Urothelium cell line (cell line): ENCODE data around the gene GSTCD.
"Not testable (repeated sequence)": the region's sequence is repeated elsewhere in the genome, so short reads cannot be mapped to it uniquely, and the experiment has no call there.

Source experiments
- DNase-seq: peaks from one replicate; pipeline ENCODE4 v3.0.0; 2011; ENCODE audit warnings: low spot score, mixed read lengths
- FAIRE-seq: peaks from 2 replicates; lab custom pipeline; 2011; peaks lifted over from hg19 to GRCh38; lab: Jason Lieb, UNC

Gene GSTCD, protein sequence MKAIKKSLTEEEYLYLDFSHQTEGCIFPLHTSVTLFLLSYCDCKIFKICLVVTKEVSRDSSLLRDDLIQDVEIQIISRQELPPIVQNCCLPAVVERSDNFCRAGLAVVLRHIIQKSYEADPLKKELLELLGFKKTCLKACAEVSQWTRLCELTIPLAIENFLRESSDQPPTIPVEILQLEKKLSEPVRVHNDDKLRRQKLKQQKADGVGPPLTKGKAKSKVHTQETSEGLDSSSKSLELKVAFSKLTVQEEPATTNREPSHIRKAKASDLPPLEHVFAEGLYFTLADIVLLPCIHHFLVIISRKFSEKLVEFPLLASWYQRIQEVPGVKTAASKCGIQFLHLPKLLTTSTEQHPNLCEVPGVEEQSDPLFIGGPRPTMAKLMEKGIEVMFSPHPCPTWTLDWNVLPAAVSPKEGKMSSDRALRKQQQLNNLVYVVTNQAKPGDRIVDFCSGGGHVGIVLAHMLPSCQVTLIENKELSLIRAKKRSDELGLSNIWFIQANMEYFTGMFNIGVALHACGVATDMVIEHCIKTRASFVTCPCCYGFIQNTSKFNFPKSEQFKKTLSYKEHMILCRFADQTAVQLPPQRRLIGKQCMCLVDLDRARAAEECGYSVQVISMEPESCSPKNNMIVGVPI

DNA sequence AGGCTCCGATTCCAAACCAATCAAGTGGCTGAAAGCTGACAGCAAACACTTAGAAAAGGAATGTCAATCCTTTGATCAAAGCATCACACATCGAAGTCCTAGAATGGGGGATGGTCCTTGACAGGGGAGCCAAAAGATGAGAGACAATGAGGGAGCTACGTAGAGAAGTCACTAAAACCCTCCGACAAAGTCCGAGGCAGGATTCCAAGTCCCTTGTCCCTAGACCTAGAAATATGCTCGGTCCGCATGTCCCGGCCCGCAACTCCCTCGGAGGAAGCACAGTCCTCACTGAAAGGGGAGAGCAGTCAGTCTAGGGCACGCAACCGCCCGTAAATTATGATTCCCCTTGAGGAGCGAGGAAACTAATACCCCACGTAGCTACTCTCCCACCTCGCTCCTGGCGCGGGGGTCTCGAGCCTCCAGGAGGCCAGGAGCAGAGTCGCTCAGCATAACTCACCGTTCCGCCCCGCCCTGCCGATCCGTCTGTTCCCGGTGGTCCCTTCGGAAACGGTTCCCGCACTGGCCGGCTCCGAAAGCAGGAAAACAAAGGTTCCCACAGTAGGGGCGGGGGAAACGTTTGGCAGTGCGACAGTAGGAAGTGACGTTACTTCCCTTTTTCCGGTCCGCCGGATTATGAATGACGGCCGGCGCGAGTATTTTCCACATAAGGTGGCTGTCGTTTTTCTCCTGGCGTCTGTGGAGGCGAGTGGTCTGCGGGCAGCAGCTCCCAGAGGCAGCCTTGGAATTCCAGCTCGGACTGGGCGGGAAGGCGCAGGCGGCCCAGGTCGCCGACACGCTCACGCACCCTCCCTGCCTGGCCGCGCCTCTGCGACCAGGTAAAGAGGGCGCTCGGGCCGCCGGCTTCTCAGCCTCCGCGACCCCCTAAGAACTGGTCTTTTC is at the start of gene GSTCD, which contains the start of gene INTS12:
GSTCD (plus strand) TSS at position 604 of the 900 bp plus-strand sequence. CDS start 8,830 bp downstream, outside the sequence.
INTS12 (minus strand) TSS at position 509 of the 900 bp plus-strand sequence. CDS start 8,684 bp downstream, outside the sequence.
- DNase-seq: peak; percentile 82
- peak; percentile 85 for FAIRE-seq

DNA sequence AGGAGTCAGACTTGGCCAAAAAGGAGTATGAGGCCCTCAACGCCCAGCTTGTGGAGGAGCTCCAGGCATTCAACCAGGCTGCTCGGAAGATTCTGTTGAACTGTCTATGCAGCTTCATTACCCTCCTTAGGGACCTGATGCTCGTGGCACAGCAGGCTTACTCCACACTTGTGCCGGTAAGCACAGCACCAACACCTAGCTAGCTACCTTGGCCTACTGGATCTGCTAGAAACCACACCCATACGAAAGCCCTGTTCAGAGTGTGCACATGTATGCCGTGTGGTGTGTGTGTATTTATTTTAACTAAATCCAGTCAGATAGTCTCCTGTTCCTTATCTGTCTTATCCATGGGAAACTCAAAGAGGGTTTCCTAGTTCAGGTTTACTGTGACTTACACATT is 49.4 kb upstream of the GSTCD start:
- DNase-seq: no peak
- peak; percentile 40 for FAIRE-seq

DNA sequence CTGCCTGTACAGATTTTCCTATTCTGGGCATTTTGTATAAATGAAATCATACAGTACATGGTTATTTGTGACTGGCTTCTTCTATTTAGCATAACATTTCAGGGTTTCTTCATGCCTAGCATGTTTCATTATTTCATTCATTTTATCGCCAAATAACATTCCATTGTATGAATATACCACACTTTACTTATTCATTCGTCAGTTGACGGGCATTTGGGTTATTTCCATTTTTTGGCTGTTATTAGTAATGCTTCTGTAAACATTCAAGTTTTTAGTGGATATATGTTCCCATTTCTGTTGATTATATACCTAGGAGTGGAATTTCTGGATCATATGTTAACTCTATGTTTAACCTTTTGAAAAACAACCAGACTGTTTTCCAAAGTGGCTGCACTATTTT is 47.6 kb upstream of the GSTCD start:
- no peak for DNase-seq
- no peak for FAIRE-seq

DNA sequence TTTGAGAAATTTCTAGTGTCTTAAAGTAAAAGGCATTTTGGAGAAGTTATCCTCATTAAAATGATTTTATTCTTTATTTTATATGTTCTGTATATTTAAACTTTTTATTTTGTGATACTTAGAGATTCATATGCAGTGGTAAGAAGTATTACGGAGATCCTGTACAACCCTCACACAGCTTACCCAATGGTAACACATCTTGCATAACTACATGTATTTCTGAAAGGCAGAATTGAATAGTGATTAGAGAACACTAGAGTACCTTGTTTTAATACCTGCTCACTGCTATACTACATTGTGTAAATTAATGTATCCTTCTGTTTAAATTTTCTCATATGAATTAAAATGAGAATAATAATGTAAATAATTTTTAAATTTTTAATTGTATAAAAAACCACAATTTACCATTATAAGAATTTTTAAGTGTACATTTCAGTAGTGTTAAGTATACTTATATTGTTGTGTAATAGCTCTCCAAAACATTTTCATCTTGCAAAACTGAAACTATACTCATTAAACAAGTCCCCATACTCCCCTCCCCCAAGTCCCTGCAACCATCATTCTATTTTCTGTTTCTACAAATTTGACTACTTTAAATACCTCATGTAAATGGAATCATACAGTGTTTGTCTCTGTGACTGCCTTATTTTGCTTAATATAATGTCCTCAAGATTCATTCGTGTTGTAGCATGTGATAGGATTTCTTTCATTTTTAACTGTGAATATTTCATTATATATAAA is 45.5 kb upstream of the GSTCD start:
- no peak for FAIRE-seq
- DNase-seq: no peak

DNA sequence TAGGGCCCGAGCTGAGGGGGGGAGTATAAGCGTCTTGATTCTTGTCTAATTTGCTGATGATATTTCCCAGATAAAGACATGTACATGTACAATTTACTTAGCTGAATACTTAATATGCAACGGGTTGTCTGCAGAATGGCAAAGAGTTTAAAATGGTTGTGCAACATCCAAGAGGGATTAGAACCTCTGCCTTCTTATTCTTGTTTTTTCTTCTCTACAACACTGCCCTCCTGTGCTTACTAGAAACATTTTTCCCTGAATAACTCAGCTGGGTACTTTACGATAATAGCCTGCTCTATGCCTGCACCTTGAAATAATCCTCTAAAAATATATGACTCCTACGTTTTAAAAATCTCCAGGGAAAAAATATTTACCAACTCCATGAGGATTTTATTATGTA is 41.9 kb upstream of the GSTCD start:
- FAIRE-seq: no peak

DNA sequence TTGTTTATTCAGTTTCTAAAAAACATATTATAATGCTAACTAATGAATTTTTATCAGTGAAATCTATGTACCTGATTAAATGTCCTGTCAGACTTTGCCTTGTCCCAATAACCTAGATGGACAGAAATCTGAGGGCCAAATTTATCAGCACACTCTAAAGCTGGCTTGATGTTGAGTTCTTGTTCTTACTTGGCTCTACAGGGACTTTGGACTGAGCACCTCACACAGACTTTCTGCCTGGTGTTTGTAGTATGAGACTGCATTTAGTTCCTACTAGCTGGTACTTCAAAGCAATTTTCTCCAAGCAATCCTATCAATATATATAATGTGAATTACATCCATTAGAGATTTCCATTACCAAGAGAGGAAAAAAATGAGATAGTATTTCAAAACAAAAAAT is 37.9 kb upstream of the GSTCD start:
- no peak for DNase-seq
- FAIRE-seq: no peak

More for the DNA sequence above, 41.9 kb upstream of the GSTCD start:
- DNase-seq: no peak

DNA sequence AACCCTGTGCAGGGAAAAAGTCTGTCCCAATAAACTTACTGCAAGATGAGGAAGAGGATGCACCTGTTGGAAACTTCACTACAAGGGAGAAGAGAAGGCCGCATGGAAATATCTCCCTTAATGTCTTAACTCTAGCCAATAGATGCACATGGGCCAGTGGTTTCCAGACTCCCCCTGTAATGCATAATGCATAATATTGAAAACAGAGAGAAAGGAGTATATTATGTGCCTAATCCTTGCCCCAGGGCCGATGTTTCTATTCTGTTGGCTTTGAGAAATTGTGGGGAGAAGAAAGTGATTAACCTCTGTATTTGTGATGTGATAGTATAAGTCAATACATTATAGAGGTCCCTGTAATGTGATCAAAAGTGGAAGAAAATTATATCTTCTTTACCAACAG is 37.3 kb upstream of the GSTCD start:
- DNase-seq (no peak), FAIRE-seq (no peak)

DNA sequence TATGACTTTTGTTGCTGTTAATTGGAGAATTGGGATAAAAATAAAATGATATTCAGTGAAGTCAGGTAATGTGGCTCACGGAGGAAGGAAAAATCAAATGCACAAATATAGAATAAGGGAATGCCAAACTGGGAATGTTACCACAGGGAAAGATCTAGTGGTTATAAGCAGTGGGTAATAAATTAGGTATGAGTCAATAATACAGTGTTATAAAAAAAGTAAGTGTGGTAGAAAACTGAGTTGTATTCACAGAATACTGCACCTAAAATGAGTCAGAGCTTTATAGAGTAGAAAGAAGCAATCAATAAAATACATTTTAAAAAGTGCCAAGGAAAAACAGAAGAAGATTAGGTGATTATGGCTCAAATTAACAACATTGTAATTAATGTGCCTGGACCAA is 34.6 kb upstream of the GSTCD start:
- FAIRE-seq: no peak
- no peak for DNase-seq

DNA sequence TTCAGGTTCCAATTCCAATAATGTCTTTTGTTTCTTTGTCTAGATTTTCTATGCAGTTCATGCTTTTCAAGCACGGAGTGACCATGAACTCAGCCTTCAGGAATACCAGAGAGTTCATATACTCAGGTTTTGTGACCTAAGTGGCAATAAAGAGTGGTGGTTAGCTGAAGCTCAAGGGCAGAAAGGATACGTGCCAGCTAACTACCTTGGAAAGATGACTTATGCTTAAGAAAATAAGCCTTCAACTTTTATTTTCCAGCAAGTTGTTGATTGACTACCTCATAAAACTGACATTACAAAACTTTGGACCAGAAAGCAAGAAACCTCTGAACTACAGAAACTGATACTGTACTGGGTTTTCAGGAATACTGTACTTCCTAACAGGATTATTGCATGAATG is 30.9 kb upstream of the GSTCD start:
- DNase-seq: no peak
- FAIRE-seq: no peak

DNA sequence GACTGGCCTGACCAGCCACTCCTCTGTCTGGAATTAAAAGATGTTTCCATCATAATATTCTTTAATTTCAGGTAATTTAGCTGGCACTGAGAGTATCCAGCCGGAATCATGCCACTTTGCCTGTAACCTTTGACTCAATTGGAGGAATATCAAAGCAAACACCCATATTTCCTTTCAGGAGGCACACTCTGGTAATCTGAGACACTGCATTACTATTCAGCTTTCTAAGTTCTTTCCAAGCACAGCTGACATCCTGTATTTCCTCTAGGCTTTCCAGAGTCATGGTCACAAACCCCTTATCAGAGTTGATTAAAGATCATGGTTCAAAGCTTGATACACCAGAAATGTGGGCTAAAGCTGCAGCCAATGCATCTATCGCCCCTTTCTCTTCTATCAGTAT is 29.4 kb upstream of the GSTCD start:
- no peak for DNase-seq
- FAIRE-seq: no peak

DNA sequence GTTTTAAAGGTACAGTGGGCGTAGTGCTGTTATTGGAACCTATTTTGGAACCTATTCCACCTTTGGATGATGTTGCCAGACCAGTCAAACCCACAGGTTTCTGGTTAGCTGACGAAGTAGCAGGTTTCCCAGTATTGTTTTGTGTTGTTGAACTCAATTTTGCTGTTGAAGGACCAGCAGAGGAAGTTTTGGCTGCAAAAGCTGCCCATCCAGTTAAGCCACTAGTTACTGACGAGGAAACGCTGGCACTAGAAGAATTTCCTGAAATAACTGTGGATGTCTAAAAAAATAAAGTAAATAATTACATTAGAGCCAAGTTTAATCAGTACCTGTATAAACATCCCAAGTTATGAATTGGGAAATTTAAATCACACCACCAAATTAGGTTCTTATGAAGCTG is 25.5 kb upstream of the GSTCD start:
- DNase-seq (no peak), FAIRE-seq (no peak)

DNA sequence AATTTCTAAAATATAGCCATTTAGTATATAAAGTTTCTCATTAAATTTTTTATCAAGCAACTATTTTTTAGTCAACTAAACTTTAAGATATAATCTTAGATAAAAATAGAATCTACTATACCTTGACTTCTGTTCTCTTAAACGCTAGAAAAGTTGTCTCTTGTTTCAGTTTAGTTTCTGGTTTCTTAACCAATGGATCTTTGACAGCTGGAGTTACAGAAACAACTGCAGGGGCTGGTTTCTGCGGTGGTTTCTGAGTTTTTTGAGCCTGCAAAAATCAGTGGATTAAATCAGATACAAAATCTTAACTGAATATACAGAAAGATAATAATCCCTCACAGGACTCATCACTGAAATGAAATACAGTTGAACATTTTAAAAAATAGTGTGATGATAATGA is 22.0 kb upstream of the GSTCD start:
- FAIRE-seq: no peak
- no peak for DNase-seq

DNA sequence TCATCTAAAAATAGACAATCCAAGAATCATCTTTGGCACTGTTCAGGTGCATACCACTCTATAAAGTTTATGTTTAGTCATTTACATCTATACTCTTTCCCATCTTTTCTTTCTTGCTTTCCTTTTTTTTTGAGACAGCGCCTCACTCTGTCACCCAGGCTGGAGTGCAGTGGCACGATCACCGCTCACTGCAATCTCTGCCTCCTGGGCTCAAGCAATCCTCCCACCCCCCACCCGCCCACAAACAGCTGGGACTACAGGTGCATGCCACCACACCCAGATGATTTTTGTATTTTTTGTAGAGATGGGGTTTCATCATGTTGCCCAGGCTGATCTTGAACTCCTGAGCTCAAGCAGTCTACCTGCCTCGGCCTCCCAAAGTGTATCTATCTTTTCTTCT is 13.8 kb upstream of the GSTCD start:
- DNase-seq, FAIRE-seq: not testable (repeated sequence)

DNA sequence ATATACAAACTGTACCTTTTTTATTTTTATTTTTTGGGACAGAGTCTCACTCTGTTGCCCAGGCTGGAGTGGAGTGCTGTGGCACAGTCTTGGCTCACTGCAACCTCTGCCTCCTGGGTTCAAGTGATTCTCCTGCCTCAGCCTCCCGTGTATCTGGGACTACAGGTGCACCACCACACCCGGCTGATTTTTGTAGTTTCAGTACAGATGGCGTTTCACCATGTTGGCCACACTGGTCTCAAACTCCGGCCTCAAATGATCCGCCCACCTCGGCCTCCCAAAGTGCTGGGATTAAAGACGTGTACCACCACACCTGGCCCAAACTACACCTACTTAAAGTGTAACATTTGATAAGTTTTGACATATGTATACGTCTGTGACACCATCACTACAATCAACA is 12.8 kb upstream of the GSTCD start:
- DNase-seq, FAIRE-seq: not testable (repeated sequence)

DNA sequence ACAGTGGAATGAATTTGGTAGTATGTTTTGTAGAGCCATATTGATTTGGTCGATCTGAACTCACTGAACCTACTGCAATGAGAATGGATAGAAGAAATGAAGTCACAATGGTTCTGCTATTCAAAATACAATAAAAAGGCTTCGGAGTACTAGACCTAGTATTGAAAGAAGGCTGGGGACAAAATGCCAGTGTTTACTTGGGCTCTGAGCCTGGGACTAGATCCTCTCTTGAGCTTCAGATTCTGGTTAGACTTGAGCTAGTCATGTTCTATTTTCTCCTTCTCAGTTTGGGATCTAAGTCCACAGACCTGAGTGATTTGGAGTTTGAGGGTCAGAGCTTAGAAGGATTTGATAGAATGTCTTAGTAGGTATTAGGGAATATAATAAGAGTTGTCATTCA is 10.0 kb upstream of the GSTCD start:
- FAIRE-seq (no peak), DNase-seq (no peak)

DNA sequence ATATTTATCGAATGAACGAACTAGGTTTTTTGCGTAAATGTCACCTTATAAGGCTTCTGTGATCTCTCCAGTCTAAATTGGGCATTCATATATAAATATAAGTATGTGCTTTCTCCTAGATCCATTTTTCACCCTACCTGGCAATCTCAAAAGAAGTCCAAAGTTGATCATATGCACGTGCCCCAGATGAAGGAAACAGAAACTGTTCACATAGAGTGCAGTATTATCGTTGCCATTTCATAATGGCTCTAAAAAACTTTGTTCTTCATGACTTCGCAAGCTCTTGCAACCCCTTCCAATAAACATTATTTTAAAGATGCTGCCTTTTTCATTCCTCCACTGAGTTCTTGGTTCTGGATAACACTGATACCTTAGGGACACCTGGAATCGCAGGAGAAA is 803 bp upstream of the GSTCD start:
- no peak for FAIRE-seq
- DNase-seq: no peak

DNA sequence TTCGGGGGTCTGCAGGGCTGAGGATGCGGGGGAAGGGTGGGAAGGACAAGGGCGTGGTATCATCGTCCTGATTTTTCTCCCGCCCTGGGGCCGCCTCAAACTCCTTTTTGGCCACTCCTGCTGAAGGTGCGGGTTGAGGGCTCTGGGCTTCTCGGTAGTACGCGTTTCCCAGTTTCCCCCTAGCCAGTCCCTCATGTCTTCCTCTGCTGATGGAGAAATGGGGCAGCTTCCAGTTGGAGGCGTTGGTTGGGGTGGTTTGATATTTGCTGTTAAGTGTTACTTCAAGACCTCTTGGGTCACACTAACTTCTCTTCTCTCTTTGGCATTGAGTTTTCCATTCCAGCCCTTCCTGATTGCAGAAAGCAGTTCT is 482 bp downstream of the GSTCD start:
- no peak for FAIRE-seq
- peak; percentile 30 for DNase-seq

DNA sequence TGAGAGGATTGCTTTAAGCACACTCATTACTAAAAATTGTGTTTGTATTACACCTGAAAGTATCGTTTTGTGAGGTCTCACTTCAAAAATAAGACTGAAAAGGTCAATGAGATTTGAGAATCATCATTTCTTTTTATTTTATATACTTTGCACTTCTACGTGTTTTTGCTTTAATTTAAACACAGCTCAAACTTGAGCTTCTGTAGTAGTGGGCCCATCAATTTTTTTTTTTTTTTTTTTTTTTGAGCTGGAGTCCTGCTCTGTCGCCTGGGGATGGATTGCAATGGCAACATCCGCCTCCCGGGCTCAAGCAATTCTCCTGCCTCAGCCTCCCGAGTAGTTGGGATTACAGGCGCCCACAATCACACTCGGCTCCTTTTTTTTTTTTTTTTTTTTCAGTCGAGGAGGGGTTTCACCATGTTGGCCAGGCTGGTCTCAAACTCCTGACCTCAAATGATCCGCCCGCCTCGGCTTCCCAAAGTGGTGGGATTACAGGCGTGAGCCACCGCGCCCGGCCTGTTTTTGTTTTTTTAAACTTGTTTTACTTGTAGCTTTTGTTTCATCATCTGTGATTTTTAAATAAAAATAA is 1.5 kb downstream of the GSTCD start:
- DNase-seq (no peak), FAIRE-seq (no peak)

DNA sequence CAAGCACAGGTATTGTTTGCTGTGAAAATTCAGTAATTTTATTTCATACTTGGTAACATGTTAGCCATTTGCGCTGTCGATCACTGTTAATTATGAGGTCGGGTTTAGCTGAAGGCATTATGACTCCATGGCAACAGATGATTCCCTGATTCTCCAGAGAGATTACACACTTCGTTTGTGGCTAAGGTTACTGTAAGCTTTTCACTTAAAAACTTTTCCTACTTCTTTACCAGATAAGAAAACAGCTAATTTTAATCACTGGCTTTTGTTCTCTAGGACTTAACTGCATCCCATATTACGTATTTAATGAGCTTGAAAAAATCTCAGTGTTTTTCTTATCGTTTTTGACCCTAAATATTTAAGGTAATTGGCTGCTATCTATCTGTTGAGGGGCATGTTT is 2.1 kb downstream of the GSTCD start:
- DNase-seq (no peak), FAIRE-seq (no peak)

DNA sequence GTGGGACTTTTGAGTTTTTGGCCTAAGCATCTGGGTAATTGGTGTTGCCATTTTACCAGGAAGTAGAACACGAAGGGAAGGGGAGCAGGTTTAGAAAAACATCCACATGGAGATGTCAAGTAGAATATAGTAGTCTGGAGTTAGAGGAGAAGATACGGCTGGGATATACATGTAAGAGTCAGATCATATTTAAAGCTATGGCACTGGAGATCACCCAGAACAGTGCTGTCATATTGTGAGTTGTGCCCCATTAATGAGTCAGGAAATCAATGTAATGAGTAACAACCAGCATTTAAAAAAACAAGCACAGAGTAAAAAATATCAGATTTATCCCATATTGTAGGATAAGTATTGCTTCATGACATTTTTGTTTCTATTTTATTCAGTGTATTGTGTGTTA is 4.2 kb downstream of the GSTCD start:
- DNase-seq (no peak), FAIRE-seq (no peak)
